Endothelial cell of umbilical vein (primary cell): ENCODE measurements around the gene BTBD2. TPM values are rescaled to one million over a fixed set of nuclear protein-coding genes. Genes with fewer than 3 reads are reported as not detected.

Source experiments
- BruUV-seq: library from RNA; stranded (reverse); fragments of 400-500 nt; replicated peaks from 2 replicates; lab custom pipeline; 2021; lab: Mats Ljungman, UMichigan
- CTCF ChIA-PET: fragments of 300-600, 350-600 bp; sonication (Branson Sonifier 250); formaldehyde crosslinking; loops from one replicate; lab custom pipeline; 2021; ENCODE audit warnings: antibody characterized with exemption, inconsistent platforms; lab: Charles Lee
- POLR2A ChIA-PET: fragments of 300-600, 350-600 bp; sonication (Branson Sonifier 250); formaldehyde crosslinking; loops from one replicate; lab custom pipeline; 2021; ENCODE audit warnings: antibody characterized with exemption, inconsistent platforms; lab: Charles Lee
- DNase-seq: peaks from one replicate; pipeline ENCODE4 v3.0.0-alpha.2; 2011; ENCODE audit warnings: low read depth, low spot score
- FAIRE-seq: peaks from 2 replicates; lab custom pipeline; 2011; peaks lifted over from hg19 to GRCh38; lab: Jason Lieb, UNC
- H2AFZ ChIP-seq: 2 replicates; pipeline ENCODE4 v1.6.0; 2012; ENCODE audit warnings: low read depth, low read length, control low read depth, inconsistent platforms
- H3K27ac ChIP-seq: 2 replicates; pipeline ENCODE4 v1.5.1; 2011; ENCODE audit warnings: low read depth, mild to moderate bottlenecking, control low read depth, low read length, moderate library complexity; ENCODE audit not compliant: insufficient read depth
- H3K27me3 ChIP-seq, 2 experiments: 2 replicates each; pipeline versions ENCODE4 v1.6.0 to v1.6.1; 2011; ENCODE audit warnings: low read length in 2 of 2, mixed read lengths in 1 of 2; ENCODE audit not compliant: control insufficient read depth in 2 of 2, insufficient read depth in 2 of 2
- H3K36me3 ChIP-seq, 2 experiments: 2 replicates in 1 of 2; 3 replicates in 1 of 2; pipeline ENCODE4 v1.5.1; 2011; ENCODE audit warnings: low read length in 2 of 2, mild to moderate bottlenecking in 1 of 2, moderate library complexity in 1 of 2; ENCODE audit not compliant: control insufficient read depth in 2 of 2, insufficient read depth in 2 of 2; ENCODE audit errors: extremely low read depth in 1 of 2
- H3K4me1 ChIP-seq: 3 replicates; pipeline ENCODE4 v1.5.1; 2011; ENCODE audit warnings: mild to moderate bottlenecking, low read length; ENCODE audit not compliant: control insufficient read depth, insufficient read depth; ENCODE audit errors: extremely low read depth
- H3K4me2 ChIP-seq: 2 replicates; pipeline ENCODE4 v1.6.1; 2011; ENCODE audit warnings: low read length, control low read depth, mixed read lengths; ENCODE audit not compliant: insufficient read depth
- H3K4me3 ChIP-seq, 3 experiments: fragments of 200-600 bp in 1 of 3; sonication (generic), shearing (Covaris generic) in 1 of 3; replicated peaks in 1 of 3; 2 replicates each; pipeline ENCODE4 v1.5.1; 2011 to 2016; ENCODE audit warnings: control low read depth in 3 of 3, low read length in 3 of 3, mild to moderate bottlenecking in 2 of 3, inconsistent platforms in 1 of 3, low read depth in 1 of 3, moderate library complexity in 1 of 3; ENCODE audit not compliant: insufficient read depth in 1 of 3
- H3K79me2 ChIP-seq: 2 replicates; pipeline ENCODE4 v1.6.0; 2012; ENCODE audit warnings: low read length, inconsistent platforms; ENCODE audit not compliant: control insufficient read depth, insufficient read depth
- H3K9ac ChIP-seq: replicated peaks from 2 replicates; pipeline ENCODE3; 2011; ENCODE audit warnings: low read length, control low read depth; ENCODE audit not compliant: insufficient read depth; ENCODE audit errors: extremely low read depth
- H3K9me1 ChIP-seq: replicated peaks from 3 replicates; pipeline ENCODE4 v1.6.0; 2011; ENCODE audit warnings: mild to moderate bottlenecking, low read length; ENCODE audit not compliant: control insufficient read depth, insufficient read depth; ENCODE audit errors: extremely low read depth
- H3K9me3 ChIP-seq: replicated peaks from 2 replicates; pipeline ENCODE4 v1.5.1; 2012; ENCODE audit warnings: low read length, inconsistent platforms; ENCODE audit not compliant: control insufficient read depth, insufficient read depth
- H4K20me1 ChIP-seq: replicated peaks from 2 replicates; pipeline ENCODE3; 2011; ENCODE audit warnings: mild to moderate bottlenecking, low read length; ENCODE audit not compliant: control insufficient read depth, insufficient read depth; ENCODE audit errors: extremely low read depth
- CTCF ChIP-seq, 2 donors: IDR thresholded peaks; 1 replicate in 1 of 2; 2 replicates in 1 of 2; pipeline ENCODE4 v1.5.1; 2011; ENCODE audit warnings: low read length in 2 of 2, mild to moderate bottlenecking in 2 of 2, moderate library complexity in 2 of 2, control low read depth in 1 of 2, inconsistent platforms in 1 of 2, low read depth in 1 of 2; ENCODE audit not compliant: insufficient read depth in 1 of 2; ENCODE audit errors: extremely low read depth in 1 of 2
- EZH2 ChIP-seq: IDR thresholded peaks from 2 replicates; pipeline ENCODE4 v1.6.1; 2012; ENCODE audit warnings: borderline replicate concordance, low read depth, mild to moderate bottlenecking, moderate library complexity, low read length, inconsistent platforms; ENCODE audit not compliant: severe bottlenecking
- FOS ChIP-seq: IDR thresholded peaks from 2 replicates; pipeline ENCODE4 v1.6.1; 2011; ENCODE audit warnings: mild to moderate bottlenecking, low read length, moderate library complexity, borderline replicate concordance; ENCODE audit not compliant: insufficient read depth
- GATA2 ChIP-seq: IDR thresholded peaks from 2 replicates; pipeline ENCODE4 v1.7.0; 2011; ENCODE audit warnings: low read depth, mild to moderate bottlenecking, moderate library complexity, mixed read lengths, low read length; ENCODE audit not compliant: insufficient read length, insufficient read depth
- JUN ChIP-seq: IDR thresholded peaks from 2 replicates; pipeline ENCODE4 v1.6.1; 2011; ENCODE audit warnings: borderline replicate concordance, low read depth; ENCODE audit not compliant: insufficient read length, insufficient read depth
- MYC ChIP-seq: IDR thresholded peaks from one replicate; pipeline ENCODE4 v1.6.1; 2011; ENCODE audit warnings: mild to moderate bottlenecking, low read depth, low read length
- POLR2A ChIP-seq: IDR thresholded peaks from 2 replicates; pipeline ENCODE4 v1.6.1; 2012; ENCODE audit warnings: low read depth, mild to moderate bottlenecking, control low read depth, low read length
- POLR2AphosphoS5 ChIP-seq: IDR thresholded peaks from 2 replicates; pipeline ENCODE4 v1.6.1; 2012; ENCODE audit warnings: low read depth, mild to moderate bottlenecking, control low read depth, low read length, moderate library complexity; ENCODE audit not compliant: insufficient read depth
- dilution Hi-C: fragments of 300-500 bp; cut with MboI; formaldehyde crosslinking; loops from one replicate; pipeline ENCODE4 v1.15.0; 2019; ENCODE audit warnings: low sequenced_read_pairs; ENCODE audit not compliant: extremely low pct_ligation_motif_present
- intact Hi-C: fragments of 100-400 bp; cut with micrococcal nuclease; formaldehyde crosslinking; loops from one replicate; pipeline ENCODE4 v1.10.0; 2022
- polyA plus RNA-seq, 4 experiments: library from polyadenylated mRNA; depleted of rRNA in 3 of 4; stranded (reverse) in 3 of 4; unstranded in 1 of 4; fragments of >200 nt; gene quantifications; 2 replicates each; pipeline versions ENCODE4 v1.2.1 to v1.2.3, GENCODE V29; 2011 to 2012; ENCODE audit warnings: missing spikeins in 1 of 4
- total RNA-seq: library from RNA; stranded (reverse); gene quantifications from 2 replicates; pipeline ENCODE4 v1.2.3, GENCODE V29; 2021
- TF ChIP-seq, protein P1 (sequence below): IDR thresholded peaks from 2 replicates; pipeline ENCODE4 v1.6.1; 2011; ENCODE audit not compliant: insufficient read depth, insufficient read length

BTBD2 gene
- total and polyA plus RNA-seq, 2 donors (not counting 3 experiments of a cell fraction or from before 2014, with no cell fraction given), result 59.2 to 78.2 TPM

- Histone ChIP-seq H3K4me3 (no peak overlapping the region), H3K27me3 (no peaks in the 10 kb centered on the region), H3K9ac (peak overlapping the region; percentile 39), H4K20me1 (no peaks in the 10 kb centered on the region), H3K4me2 (no peak overlapping the region), H3K9me1 (no peaks in the 10 kb centered on the region), H3K36me3 (peaks cover 4 to 60% of the 10 kb centered on the region in 2 experiments), H3K4me1 (peaks cover 16% of the 10 kb centered on the region), H3K9me3 (no peaks in the 10 kb centered on the region), H3K27ac (peak overlapping the region; percentile 69), H3K79me2 (peaks cover 12% of the 10 kb centered on the region), H2AFZ (no peak overlapping the region)
- CTCF ChIA-PET, result interaction anchor here (0.7 to 1.1 kb wide), 3 partner anchors 9 to 220 kb away, joined by 4 to 6 read pairs (median 5); no protein-coding TSS in a partner anchor
- dilution Hi-C loops (no loop called here), intact Hi-C loops (loop anchor here (1.0 kb wide), 1 partner anchor 9 kb away; the partner anchor contains the start of gene MKNK2)
- TF ChIP-seq FOS (no peak), JUN (no peak), GATA2 (no peak), CTCF (IDR thresholded peaks at IDR 0.05; ENCODE audit: extremely low read depth in 1 of 2, insufficient read depth in 1 of 2, low read depth in 1 of 2, low read length in 2 of 2) (no peak), POLR2A (no peak), MYC (no peak), POLR2AphosphoS5 (no peak), EZH2 (no peak)
- TF ChIP-seq, protein P1, sequence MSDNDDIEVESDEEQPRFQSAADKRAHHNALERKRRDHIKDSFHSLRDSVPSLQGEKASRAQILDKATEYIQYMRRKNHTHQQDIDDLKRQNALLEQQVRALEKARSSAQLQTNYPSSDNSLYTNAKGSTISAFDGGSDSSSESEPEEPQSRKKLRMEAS, result no peak
- DNase-seq (peak; percentile 83), FAIRE-seq (peak; percentile 91)
- no TSS peak for BruUV-seq
- POLR2A ChIA-PET, result interaction anchor here (1.3 kb wide), 1 partner anchor 10 kb away, joined by 3 read pairs; no protein-coding TSS in a partner anchor
Measured at GRCh38 chr19:2041683-2042484, 26.4 kb upstream of the BTBD2 start.
